Stomach (tissue), 9 donors: ENCODE results near the gene HES5. TPM values are rescaled to one million over a fixed set of nuclear protein-coding genes. Genes with fewer than 3 reads are reported as not detected.

Experiments used
- DNase-seq, 2 donors: peaks; one replicate each; pipeline versions ENCODE4 v3.0.0 to v3.0.0-alpha.2; 2013 to 2019
- H3K27ac ChIP-seq, 5 donors: fragments of 200-600 bp in 4 of 5; sonication (generic) in 4 of 5; one replicate each; pipeline ENCODE4 v1.5.1; 2013 to 2019; ENCODE audit warnings: mild to moderate bottlenecking in 1 of 5, moderate library complexity in 1 of 5
- H3K27me3 ChIP-seq, 3 donors: fragments of 200-600 bp; sonication (generic); one replicate each; pipeline ENCODE4 v1.5.1; 2017 to 2019; ENCODE audit warnings: mixed run types in 1 of 3
- H3K36me3 ChIP-seq, 4 donors: fragments of 200-600 bp; sonication (generic); 1 replicate in 3 of 4; 2 replicates in 1 of 4; pipeline ENCODE4 v1.5.1; 2016 to 2019
- H3K4me1 ChIP-seq, 4 donors: fragments of 200-600 bp; sonication (generic); one replicate each; pipeline ENCODE4 v1.5.1; 2016 to 2019
- H3K4me3 ChIP-seq, 4 donors: fragments of 200-600 bp; sonication (generic) in 3 of 4; one replicate each; pipeline ENCODE4 v1.5.1; 2016 to 2019; ENCODE audit warnings: mild to moderate bottlenecking in 1 of 4
- H3K9me3 ChIP-seq, 4 donors: fragments of 200-600 bp; sonication (generic); one replicate each; pipeline ENCODE4 v1.5.1; 2016 to 2019
- CTCF ChIP-seq, 7 experiments: fragments of 450-650 bp in 4 of 7; fragments of 200-600 bp in 3 of 7; sonication (generic) in 3 of 7; IDR thresholded peaks; one replicate each; pipeline ENCODE4 v1.5.1; 2016 to 2019; ENCODE audit warnings: antibody characterized with exemption in 7 of 7, control low read depth in 2 of 7, mild to moderate bottlenecking in 1 of 7
- EP300 ChIP-seq: sonication (generic); formaldehyde crosslinking; IDR thresholded peaks from one replicate; pipeline ENCODE4 v1.6.1; 2017; ENCODE audit warnings: antibody characterized with exemption
- POLR2A ChIP-seq, 4 donors: fragments of 450-650 bp; IDR thresholded peaks; one replicate each; pipeline ENCODE4 v1.6.1; 2016; ENCODE audit warnings: antibody characterized with exemption in 4 of 4, control low read depth in 2 of 4, mild to moderate bottlenecking in 1 of 4, moderate library complexity in 1 of 4
- POLR2AphosphoS5 ChIP-seq, 3 donors: sonication (generic); formaldehyde crosslinking; IDR thresholded peaks; one replicate each; pipeline ENCODE4 v1.6.1; 2016; ENCODE audit warnings: antibody characterized with exemption in 3 of 3
- WGBS, 5 donors: extraction: QIAGEN DNeasy Blood & Tissue Kit in 3 of 5; methylation state at CpG; one replicate each; pipeline versions ENCODE4 v1.1.5 to v1.1.7; 2013 to 2018; 5-methylcytosine and 5-hydroxymethylcytosine counted together
- intact Hi-C: fragments of 100-400 bp; cut with DNase I; formaldehyde crosslinking; loops from one replicate; pipeline ENCODE4 v1.15.1; 2023; ENCODE audit warnings: low total_unique reads
- polyA plus RNA-seq, 3 donors: library from polyadenylated mRNA; stranded (reverse); fragments of 200-250 nt; gene quantifications; one replicate each; pipeline ENCODE4 v1.2.3, GENCODE V29; 2013
- total RNA-seq, 5 donors: library from RNA; depleted of rRNA; stranded (reverse); fragments of >200 nt; gene quantifications; one replicate each; pipeline versions ENCODE4 v1.1.0 to v1.2.3, GENCODE V29; 2014 to 2016
- donor health status: healthy with polysubstance abuse.
- donor health status: Bipolar disorder and iron deficiency.
- donor health status: healthy.

Gene HES5
- total and polyA plus RNA-seq, 8 donors = 0.25 to 9.6 TPM; not detected in 6

DNA sequence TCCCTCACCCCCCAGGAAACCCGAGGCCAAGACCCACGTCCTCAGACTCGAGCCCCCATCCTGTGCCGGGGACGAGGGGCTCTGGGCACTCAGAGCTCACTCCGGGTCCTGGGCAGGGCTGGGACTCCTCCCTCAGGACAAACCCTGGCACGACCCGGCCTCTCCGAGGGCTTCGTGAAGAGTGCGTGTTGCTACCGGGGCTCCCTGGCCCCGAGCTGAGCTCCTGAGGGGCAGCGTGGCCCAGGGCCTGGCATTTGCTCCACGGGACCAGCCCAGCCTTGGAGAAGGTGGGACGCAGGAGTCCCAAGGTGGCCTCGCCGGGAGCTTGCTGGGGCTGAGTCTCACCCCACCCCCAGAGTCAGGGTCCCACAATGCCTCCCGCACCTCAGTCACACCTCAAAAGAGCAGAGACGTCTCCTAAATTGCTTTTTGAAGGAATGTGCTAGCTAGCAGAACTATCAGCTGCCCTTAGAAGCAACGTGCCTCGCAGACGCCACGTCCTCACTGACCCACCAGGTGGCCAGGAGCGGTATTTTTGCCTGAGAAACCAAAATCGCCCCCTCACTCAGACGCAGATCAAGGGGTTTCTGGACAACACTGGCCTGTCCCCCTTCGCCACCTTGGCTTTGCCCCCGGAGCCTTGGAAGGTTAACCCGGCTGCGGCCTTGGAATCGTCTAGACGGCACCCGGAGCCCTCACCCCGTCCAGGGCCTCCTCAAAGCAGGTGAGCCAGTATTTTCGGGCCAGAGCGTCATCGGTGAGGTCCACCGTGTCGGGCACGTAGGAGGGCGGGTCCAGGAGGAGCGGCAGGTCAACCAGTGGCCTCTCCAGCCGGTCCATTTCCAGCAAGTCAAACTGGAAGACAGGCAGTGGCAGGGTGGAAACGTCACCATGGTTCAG is 14.9 kb downstream of the HES5 start:
- Histone ChIP-seq H3K27ac (no peak overlapping the region), H3K27me3 (no peaks in the 10 kb centered on the region), H3K9me3 (no peaks in the 10 kb centered on the region), H3K4me1 (no peaks in the 10 kb centered on the region), H3K36me3 (peaks cover 93 to 100% (median 100%) of the 10 kb centered on the region in 4 donors), H3K4me3 (no peak overlapping the region)
- TF ChIP-seq EP300 (no peak), POLR2A (IDR thresholded peaks at IDR 0.05) (no peak), CTCF (IDR thresholded peaks at IDR 0.05) (no peak), POLR2AphosphoS5 (IDR thresholded peaks at IDR 0.05) (no peak)
- no peak for DNase-seq
- intact Hi-C loops = no loop called here
- 91 to 95% (median 93%) methylated on average over 34 to 45 of the region's 45 CpGs for WGBS, 5 donors

- no peak overlapping the region for H3K27ac ChIP-seq
- no peak overlapping the region for H3K4me3 ChIP-seq
- DNase-seq = no peak
- H3K36me3 ChIP-seq = peaks cover 92 to 100% (median 100%) of the 10 kb centered on the region in 4 donors
- 89 to 95% (median 93%) methylated on average over 37 to 43 of the region's 43 CpGs for WGBS, 5 donors
- H3K27me3 ChIP-seq = no peaks in the 10 kb centered on the region
- intact Hi-C loops = no loop called here
- no peaks in the 10 kb centered on the region for H3K4me1 ChIP-seq
- TF ChIP-seq CTCF (IDR thresholded peaks at IDR 0.05) (no peak), POLR2AphosphoS5 (IDR thresholded peaks at IDR 0.05) (no peak), EP300 (no peak), POLR2A (IDR thresholded peaks at IDR 0.05) (no peak)
- H3K9me3 ChIP-seq = no peaks in the 10 kb centered on the region
Measured at GRCh38 chr1:2513939-2514652, 16.0 kb downstream of the HES5 start.

- intact Hi-C loops = no loop called here
- no peak overlapping the region for H3K4me3 ChIP-seq
- no peaks in the 10 kb centered on the region for H3K4me1 ChIP-seq
- no peak for DNase-seq
- no peak overlapping the region for H3K27ac ChIP-seq
- peaks cover 91 to 100% (median 100%) of the 10 kb centered on the region in 4 donors for H3K36me3 ChIP-seq
- H3K27me3 ChIP-seq = no peaks in the 10 kb centered on the region
- WGBS, 5 donors = 90 to 96% (median 94%) methylated on average over 21 to 31 of the region's 31 CpGs
- TF ChIP-seq POLR2A (IDR thresholded peaks at IDR 0.05) (no peak), CTCF (IDR thresholded peaks at IDR 0.05) (no peak), EP300 (no peak), POLR2AphosphoS5 (IDR thresholded peaks at IDR 0.05) (no peak)
- H3K9me3 ChIP-seq = no peaks in the 10 kb centered on the region
Measured at GRCh38 chr1:2512862-2513421, 17.1 kb downstream of the HES5 start.

DNA sequence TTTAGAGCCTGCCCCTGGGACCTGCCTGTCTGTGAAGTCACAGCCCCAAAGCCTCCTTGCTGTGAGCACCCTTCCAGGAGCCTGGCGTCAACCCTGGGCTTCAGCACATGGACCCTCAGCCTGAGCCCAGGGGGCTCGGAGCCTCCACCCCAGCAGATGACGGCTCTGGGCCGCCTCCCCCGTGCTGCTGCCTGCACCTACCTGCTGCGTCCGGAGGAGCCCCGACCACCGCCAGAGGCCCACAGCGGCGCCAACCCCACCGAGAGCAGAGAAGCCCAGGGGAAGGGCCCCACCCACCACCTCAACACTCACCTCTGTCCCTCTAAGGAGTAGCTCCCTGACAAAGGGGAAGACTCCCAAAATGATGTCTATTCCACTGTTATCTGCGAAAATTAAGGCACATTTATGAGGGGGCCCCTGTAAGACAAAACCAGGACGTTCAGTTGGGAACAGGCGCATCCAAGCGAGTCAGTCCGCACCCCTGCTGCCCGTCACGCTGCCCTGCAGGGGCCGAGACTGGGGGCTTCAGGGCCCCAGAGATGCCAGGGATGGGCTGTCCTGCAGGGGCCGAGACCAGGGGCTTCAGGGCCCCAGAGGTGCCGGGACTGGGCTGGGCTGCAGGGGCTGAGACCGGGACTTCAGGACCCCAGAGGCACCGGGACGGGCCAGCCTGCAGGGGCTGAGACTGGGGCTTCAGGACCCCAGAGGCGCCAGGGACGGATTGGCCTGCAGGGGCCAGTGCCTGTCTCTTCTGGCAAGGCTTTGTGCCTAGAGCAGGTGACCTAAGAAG is 19.5 kb downstream of the HES5 start:
- peaks cover 71 to 85% (median 83%) of the 10 kb centered on the region in 4 donors for H3K36me3 ChIP-seq
- H3K27me3 ChIP-seq = peaks cover 0 to 10% (median 8%) of the 10 kb centered on the region in 3 donors
- intact Hi-C loops = no loop called here
- H3K27ac ChIP-seq = no peak overlapping the region
- peaks cover 0 to 14% (median under 1%) of the 10 kb centered on the region in 4 donors for H3K4me1 ChIP-seq
- no peak for TF ChIP-seq EP300
- TF ChIP-seq CTCF (IDR thresholded peaks at IDR 0.05) = no peak
- TF ChIP-seq POLR2AphosphoS5 (IDR thresholded peaks at IDR 0.05) = no peak
- no peak for TF ChIP-seq POLR2A (IDR thresholded peaks at IDR 0.05)
- no peaks in the 10 kb centered on the region for H3K9me3 ChIP-seq
- no peak for DNase-seq
- 87 to 94% (median 93%) methylated on average over 21 to 27 of the region's 27 CpGs for WGBS, 5 donors
- no peak overlapping the region for H3K4me3 ChIP-seq
